Jurkat, Clone E6-1 (cell line): ENCODE measurements around the gene FPR3.
"Not testable (repeated sequence)": the region's sequence is repeated elsewhere in the genome, so short reads cannot be mapped to it uniquely, and the experiment has no call there.

Experiments used
- DNase-seq: peaks from one replicate; pipeline ENCODE4 v3.0.0-alpha.2; 2011; ENCODE audit warnings: low read depth, low spot score
- H3K4me3 ChIP-seq: 2 replicates; pipeline ENCODE4 v1.5.1; 2011; ENCODE audit warnings: mild to moderate bottlenecking, low read length, control low read depth, moderate library complexity

The FPR3 gene

GRCh38 chr19:51803519-51803918 is 8.6 kb downstream of the FPR3 start:
- no peak overlapping the region for H3K4me3 ChIP-seq
- no peak for DNase-seq

- no peak overlapping the region for H3K4me3 ChIP-seq
- DNase-seq, result no peak
These were observed 9.0 kb downstream of the FPR3 start for GRCh38 chr19:51803967-51804366.

GRCh38 chr19:51804789-51805188 is 9.8 kb downstream of the FPR3 start:
- H3K4me3 ChIP-seq, result not testable (repeated sequence)
- peak; percentile 64 for DNase-seq

GRCh38 chr19:51805396-51805795 is 10.4 kb downstream of the FPR3 start:
- H3K4me3 ChIP-seq, DNase-seq: not testable (repeated sequence)

- peak overlapping the region; percentile 18 for H3K4me3 ChIP-seq
These were observed 11.6 kb downstream of the FPR3 start for GRCh38 chr19:51806571-51806970.

GRCh38 chr19:51807111-51807701 is 12.2 kb downstream of the FPR3 start:
- peak overlapping the region; percentile 18 for H3K4me3 ChIP-seq
- peak; percentile 95 for DNase-seq

More at GRCh38 chr19:51806571-51806970, 11.6 kb downstream of the FPR3 start:
- not testable (repeated sequence) for DNase-seq

GRCh38 chr19:51807925-51808324 is 13.0 kb downstream of the FPR3 start:
- H3K4me3 ChIP-seq, result no peak overlapping the region
- DNase-seq, result no peak

- no peak overlapping the region for H3K4me3 ChIP-seq
- DNase-seq, result no peak
These were observed 13.5 kb downstream of the FPR3 start for GRCh38 chr19:51808333-51808986.

- DNase-seq, result no peak
These were observed 14.8 kb downstream of the FPR3 start for GRCh38 chr19:51809787-51810186.

GRCh38 chr19:51810223-51810622 is 15.3 kb downstream of the FPR3 start:
- H3K4me3 ChIP-seq, result no peak overlapping the region
- DNase-seq, result peak; percentile 86

More at GRCh38 chr19:51809787-51810186, 14.8 kb downstream of the FPR3 start:
- H3K4me3 ChIP-seq, result no peak overlapping the region

GRCh38 chr19:51811344-51811743 is 16.4 kb downstream of the FPR3 start:
- no peak overlapping the region for H3K4me3 ChIP-seq
- no peak for DNase-seq

- no peak for DNase-seq
- H3K4me3 ChIP-seq, result no peak overlapping the region
These were observed 20.1 kb downstream of the FPR3 start for GRCh38 chr19:51815043-51815442.

GRCh38 chr19:51816711-51817110 is 21.8 kb downstream of the FPR3 start:
- no peak for DNase-seq
- H3K4me3 ChIP-seq, result no peak overlapping the region

GRCh38 chr19:51820011-51820410 is 25.1 kb downstream of the FPR3 start:
- no peak for DNase-seq

GRCh38 chr19:51820831-51821446 is 26.0 kb downstream of the FPR3 start:
- no peak for DNase-seq
- no peak overlapping the region for H3K4me3 ChIP-seq

More at GRCh38 chr19:51820011-51820410, 25.1 kb downstream of the FPR3 start:
- H3K4me3 ChIP-seq, result no peak overlapping the region

GRCh38 chr19:51821456-51821855 is 26.5 kb downstream of the FPR3 start:
- H3K4me3 ChIP-seq, result no peak overlapping the region
- DNase-seq, result no peak

- no peak overlapping the region for H3K4me3 ChIP-seq
- no peak for DNase-seq
These were observed 27.0 kb downstream of the FPR3 start for GRCh38 chr19:51821921-51822320.

- DNase-seq, result no peak
- H3K4me3 ChIP-seq, result no peak overlapping the region
These were observed 27.4 kb downstream of the FPR3 start for GRCh38 chr19:51822325-51822724.

- DNase-seq, result no peak
- no peak overlapping the region for H3K4me3 ChIP-seq
These were observed 28.0 kb downstream of the FPR3 start for GRCh38 chr19:51822946-51823345.

GRCh38 chr19:51824281-51825005 is 29.5 kb downstream of the FPR3 start:
- H3K4me3 ChIP-seq, result no peak overlapping the region

More at GRCh38 chr19:51824281-51825005, 29.5 kb downstream of the FPR3 start:
- DNase-seq, result no peak
